Mesendoderm (in vitro differentiated cells): ENCODE results near the gene PIK3C2B.

Source experiments
- DNase-seq: peaks from one replicate; pipeline ENCODE4 v3.0.0; 2013
- H2AK5ac ChIP-seq: 2 replicates; pipeline ENCODE4 v1.6.1; 2013; ENCODE audit warnings: low read length, inconsistent platforms
- H2BK120ac ChIP-seq: 2 replicates; pipeline ENCODE4 v1.6.1; 2013; ENCODE audit warnings: low read depth, mild to moderate bottlenecking, low read length, moderate library complexity, mixed read lengths
- H2BK15ac ChIP-seq: replicated peaks from 2 replicates; pipeline ENCODE4 v1.6.1; 2013; ENCODE audit warnings: low read depth, mild to moderate bottlenecking, moderate library complexity
- H2BK5ac ChIP-seq: 2 replicates; pipeline ENCODE4 v1.6.1; 2013; ENCODE audit warnings: low read length, inconsistent platforms
- H3K18ac ChIP-seq: 2 replicates; pipeline ENCODE4 v1.6.1; 2013; ENCODE audit warnings: mild to moderate bottlenecking, low read length, mixed read lengths
- H3K23ac ChIP-seq: one replicate; pipeline ENCODE4 v1.6.1; 2013; ENCODE audit warnings: low read length
- H3K27ac ChIP-seq: 2 replicates; pipeline ENCODE4 v1.5.1; 2013; ENCODE audit warnings: low read depth, mild to moderate bottlenecking, inconsistent platforms, low read length, moderate library complexity
- H3K27me3 ChIP-seq: 2 replicates; pipeline ENCODE4 v1.6.1; 2013; ENCODE audit warnings: low read length, control low read depth, mild to moderate bottlenecking, inconsistent platforms; ENCODE audit not compliant: insufficient read depth, poor library complexity
- H3K36me3 ChIP-seq: 2 replicates; pipeline ENCODE4 v1.6.1; 2013; ENCODE audit warnings: low read length, inconsistent platforms; ENCODE audit not compliant: control insufficient read depth, insufficient read depth
- H3K4ac ChIP-seq: one replicate; pipeline ENCODE4 v1.6.1; 2013; ENCODE audit warnings: low read depth, mild to moderate bottlenecking, low read length, moderate library complexity
- H3K4me1 ChIP-seq: 2 replicates; pipeline ENCODE4 v1.6.1; 2013; ENCODE audit warnings: low read depth, low read length, inconsistent platforms; ENCODE audit not compliant: control insufficient read depth
- H3K4me2 ChIP-seq: 2 replicates; pipeline ENCODE4 v1.6.1; 2013; ENCODE audit warnings: low read length
- H3K4me3 ChIP-seq: 2 replicates; pipeline ENCODE4 v1.5.1; 2013; ENCODE audit warnings: mild to moderate bottlenecking, low read length
- H3K56ac ChIP-seq: one replicate; pipeline ENCODE4 v1.6.1; 2013; ENCODE audit warnings: low read length
- H3K79me1 ChIP-seq: 2 replicates; pipeline ENCODE4 v1.6.1; 2013; ENCODE audit warnings: low read length, inconsistent platforms
- H3K79me2 ChIP-seq: 2 replicates; pipeline ENCODE4 v1.6.1; 2013; ENCODE audit warnings: mild to moderate bottlenecking, low read length; ENCODE audit not compliant: control insufficient read depth, insufficient read depth
- H3K9ac ChIP-seq: 2 replicates; pipeline ENCODE4 v1.6.1; 2013; ENCODE audit warnings: low read length, inconsistent platforms
- H4K5ac ChIP-seq: one replicate; pipeline ENCODE4 v1.6.1; 2013; ENCODE audit warnings: low read length
- H4K8ac ChIP-seq: one replicate; pipeline ENCODE4 v1.6.1; 2013; ENCODE audit warnings: low read depth, mild to moderate bottlenecking, control low read depth, low read length, moderate library complexity
- WGBS: extraction: QIAGEN DNeasy Blood & Tissue Kit; methylation state at CpG from one replicate; pipeline ENCODE4 v1.1.7; 2013; ENCODE audit warnings: low lambda C conversion rate, missing lambda C conversion rate; ENCODE audit not compliant: insufficient coverage; ENCODE audit errors: extremely low coverage; 5-methylcytosine and 5-hydroxymethylcytosine counted together

PIK3C2B gene

GRCh38 chr1:204449678-204450280, 44.8 kb downstream of the PIK3C2B start:
- H4K8ac ChIP-seq, result no peak overlapping the region
- no peak overlapping the region for H3K4me2 ChIP-seq
- H3K27me3 ChIP-seq, result no peaks in the 10 kb centered on the region
- H3K4ac ChIP-seq, result no peak overlapping the region
- peaks cover 13% of the 10 kb centered on the region for H3K4me1 ChIP-seq
- no peak overlapping the region for H3K9ac ChIP-seq
- H3K4me3 ChIP-seq, result no peak overlapping the region
- H2BK120ac ChIP-seq, result no peak overlapping the region
- no peak overlapping the region for H3K23ac ChIP-seq
- DNase-seq, result no peak
- H2AK5ac ChIP-seq, result no peak overlapping the region
- WGBS, result no CpG with 5 or more reads among the region's 8 CpGs
- H2BK15ac ChIP-seq, result no peak overlapping the region
- H2BK5ac ChIP-seq, result no peak overlapping the region
- no peaks in the 10 kb centered on the region for H3K79me2 ChIP-seq
- no peak overlapping the region for H3K56ac ChIP-seq
- no peak overlapping the region for H3K27ac ChIP-seq
- H3K36me3 ChIP-seq, result no peaks in the 10 kb centered on the region
- H3K18ac ChIP-seq, result no peak overlapping the region
- no peaks in the 10 kb centered on the region for H3K79me1 ChIP-seq
- no peak overlapping the region for H4K5ac ChIP-seq

- Histone ChIP-seq H3K4ac (no peak overlapping the region), H3K79me1 (no peaks in the 10 kb centered on the region), H3K4me3 (no peak overlapping the region), H3K4me1 (peaks cover 13% of the 10 kb centered on the region), H3K9ac (no peak overlapping the region), H3K23ac (no peak overlapping the region), H3K18ac (no peak overlapping the region), H3K79me2 (no peaks in the 10 kb centered on the region), H4K8ac (no peak overlapping the region), H2AK5ac (no peak overlapping the region), H3K36me3 (peaks cover 3% of the 10 kb centered on the region), H3K27ac (no peak overlapping the region), H3K4me2 (no peak overlapping the region), H4K5ac (no peak overlapping the region), H2BK5ac (no peak overlapping the region), H2BK15ac (no peak overlapping the region), H3K56ac (no peak overlapping the region), H2BK120ac (no peak overlapping the region), H3K27me3 (no peaks in the 10 kb centered on the region)
- no CpG with 5 or more reads among the region's 6 CpGs for WGBS
- no peak for DNase-seq
These were observed 45.5 kb downstream of the PIK3C2B start for GRCh38 chr1:204448991-204449677.

GRCh38 chr1:204448344-204448964, 46.2 kb downstream of the PIK3C2B start:
- H2BK15ac ChIP-seq, result no peak overlapping the region
- H2BK120ac ChIP-seq, result no peak overlapping the region
- H2BK5ac ChIP-seq, result no peak overlapping the region
- DNase-seq, result no peak
- no peaks in the 10 kb centered on the region for H3K27me3 ChIP-seq
- no peak overlapping the region for H3K4me2 ChIP-seq
- no peaks in the 10 kb centered on the region for H3K79me1 ChIP-seq
- no peak overlapping the region for H3K27ac ChIP-seq
- H2AK5ac ChIP-seq, result no peak overlapping the region
- H3K56ac ChIP-seq, result no peak overlapping the region
- H3K4me1 ChIP-seq, result peaks cover 13% of the 10 kb centered on the region
- H3K23ac ChIP-seq, result no peak overlapping the region
- H3K4ac ChIP-seq, result no peak overlapping the region
- H3K4me3 ChIP-seq, result no peak overlapping the region
- H3K36me3 ChIP-seq, result peaks cover 3% of the 10 kb centered on the region
- H3K9ac ChIP-seq, result no peak overlapping the region
- H3K18ac ChIP-seq, result no peak overlapping the region
- no peaks in the 10 kb centered on the region for H3K79me2 ChIP-seq
- H4K5ac ChIP-seq, result no peak overlapping the region
- no CpG with 5 or more reads among the region's 7 CpGs for whole genome bisulfite sequencing
- H4K8ac ChIP-seq, result no peak overlapping the region

- no peak overlapping the region for H3K9ac ChIP-seq
- no peaks in the 10 kb centered on the region for H3K79me1 ChIP-seq
- H3K27me3 ChIP-seq, result no peaks in the 10 kb centered on the region
- no peak overlapping the region for H4K8ac ChIP-seq
- no peak overlapping the region for H3K27ac ChIP-seq
- no peak for DNase-seq
- no peak overlapping the region for H4K5ac ChIP-seq
- H2AK5ac ChIP-seq, result no peak overlapping the region
- no peak overlapping the region for H3K23ac ChIP-seq
- no peak overlapping the region for H2BK15ac ChIP-seq
- H3K4me2 ChIP-seq, result no peak overlapping the region
- no peak overlapping the region for H3K56ac ChIP-seq
- no peak overlapping the region for H2BK120ac ChIP-seq
- H3K4me1 ChIP-seq, result peaks cover 13% of the 10 kb centered on the region
- no peaks in the 10 kb centered on the region for H3K79me2 ChIP-seq
- no peak overlapping the region for H3K4me3 ChIP-seq
- H2BK5ac ChIP-seq, result no peak overlapping the region
- H3K36me3 ChIP-seq, result peaks cover 3% of the 10 kb centered on the region
- no peak overlapping the region for H3K4ac ChIP-seq
- H3K18ac ChIP-seq, result no peak overlapping the region
- no CpG with 5 or more reads among the region's 4 CpGs for WGBS
These were observed 46.9 kb downstream of the PIK3C2B start for GRCh38 chr1:204447736-204448135.

- H3K56ac ChIP-seq, result no peak overlapping the region
- H2BK120ac ChIP-seq, result no peak overlapping the region
- H3K9ac ChIP-seq, result no peak overlapping the region
- H3K4ac ChIP-seq, result no peak overlapping the region
- H2AK5ac ChIP-seq, result no peak overlapping the region
- no peak overlapping the region for H3K18ac ChIP-seq
- DNase-seq, result no peak
- H3K36me3 ChIP-seq, result peaks cover 3% of the 10 kb centered on the region
- H4K8ac ChIP-seq, result no peak overlapping the region
- H3K79me1 ChIP-seq, result no peaks in the 10 kb centered on the region
- no peak overlapping the region for H4K5ac ChIP-seq
- no peaks in the 10 kb centered on the region for H3K27me3 ChIP-seq
- no peak overlapping the region for H3K23ac ChIP-seq
- WGBS, result no CpG with 5 or more reads among the region's 6 CpGs
- H3K79me2 ChIP-seq, result no peaks in the 10 kb centered on the region
- peaks cover 13% of the 10 kb centered on the region for H3K4me1 ChIP-seq
- no peak overlapping the region for H3K27ac ChIP-seq
- no peak overlapping the region for H2BK15ac ChIP-seq
- no peak overlapping the region for H2BK5ac ChIP-seq
- H3K4me3 ChIP-seq, result no peak overlapping the region
- H3K4me2 ChIP-seq, result no peak overlapping the region
These were observed 47.4 kb downstream of the PIK3C2B start for GRCh38 chr1:204447190-204447589.
